ENCODE results near the gene CPLX1.
"Not testable (repeated sequence)": the region's sequence is repeated elsewhere in the genome, so short reads cannot be mapped to it uniquely, and the experiment has no call there.

Gene CPLX1

DNA sequence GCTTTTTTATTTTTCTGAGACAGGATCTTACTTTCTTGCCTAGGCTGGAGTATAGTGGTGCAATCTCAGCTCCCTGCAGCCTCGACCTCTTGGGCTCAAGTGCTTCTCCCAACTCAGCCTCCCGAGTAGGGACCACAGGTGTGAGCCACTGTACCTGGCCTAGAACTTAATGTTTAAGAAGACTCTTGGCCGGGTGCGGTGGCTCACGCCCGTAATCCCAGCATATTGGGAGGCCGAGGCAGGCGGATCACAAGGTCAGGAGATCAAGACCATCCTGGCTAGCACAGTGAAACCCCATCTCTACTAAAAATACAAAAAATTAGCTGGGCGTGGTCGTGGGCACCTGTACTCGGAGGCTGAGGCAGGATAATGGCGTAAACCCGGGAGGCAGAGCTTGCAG lies 72.7 kb downstream of the CPLX1 start:
- not testable (repeated sequence) for DNase-seq

DNA sequence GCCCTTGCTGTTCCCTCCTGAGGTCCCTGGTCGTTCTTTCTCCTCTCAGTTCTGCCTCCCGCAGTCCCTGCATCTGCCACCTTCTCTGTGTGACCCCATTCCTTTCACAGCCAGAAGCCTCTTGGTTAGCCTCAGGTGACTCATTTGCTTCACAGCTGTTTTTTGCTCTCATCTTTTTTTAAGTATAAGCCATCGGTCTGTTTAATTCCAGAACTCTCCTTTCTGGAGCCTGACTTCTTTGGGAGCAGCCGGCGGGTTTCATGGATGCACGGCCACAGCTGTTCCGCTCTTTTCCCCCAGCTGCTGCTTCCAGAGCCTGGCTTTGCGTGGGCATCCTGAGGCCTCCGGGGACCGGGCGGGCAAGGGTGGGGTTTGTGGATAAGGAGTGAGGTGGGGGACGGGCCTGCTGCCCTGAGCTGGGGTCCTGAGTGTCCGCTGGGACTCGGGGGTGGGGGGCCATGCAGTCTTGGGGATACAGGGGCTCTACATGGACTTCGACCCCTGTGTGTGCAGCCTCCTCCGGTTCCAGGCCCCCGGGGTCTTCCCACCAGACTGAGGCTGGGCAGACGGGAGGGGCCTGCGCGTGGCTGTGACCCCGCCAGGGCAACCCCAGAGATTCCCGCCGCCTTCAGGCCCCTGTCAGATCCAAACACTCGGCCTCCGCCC lies 73.6 kb downstream of the CPLX1 start:
- no peak for DNase-seq

DNA sequence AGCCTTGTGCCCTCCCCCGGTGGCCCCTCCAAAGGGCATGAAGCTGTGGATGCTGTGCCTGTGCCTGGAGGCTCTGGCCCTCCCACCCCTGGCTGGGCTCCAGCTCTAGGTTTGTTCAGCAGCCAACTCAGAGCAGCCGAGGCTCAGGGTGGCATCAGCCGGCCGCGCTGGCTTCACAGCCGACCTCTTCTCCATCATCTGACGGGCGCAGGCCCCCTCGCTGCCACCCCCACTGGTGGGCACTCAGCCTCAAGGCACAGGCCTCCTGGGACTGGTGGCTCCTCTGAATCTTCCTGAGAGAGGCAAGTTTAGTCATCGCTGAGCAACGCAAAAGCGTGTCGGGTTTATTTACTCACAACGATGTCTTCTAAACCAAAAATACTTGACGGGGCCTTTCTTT lies 74.3 kb downstream of the CPLX1 start:
- no peak for DNase-seq

- DNase-seq, result peak; percentile 23
These were observed 75.9 kb downstream of the CPLX1 start for GRCh38 chr4:749698-750666.

GRCh38 chr4:748461-748860 lies 77.5 kb downstream of the CPLX1 start:
- no peak for DNase-seq

GRCh38 chr4:747546-748170 lies 78.3 kb downstream of the CPLX1 start:
- no peak for DNase-seq

DNA sequence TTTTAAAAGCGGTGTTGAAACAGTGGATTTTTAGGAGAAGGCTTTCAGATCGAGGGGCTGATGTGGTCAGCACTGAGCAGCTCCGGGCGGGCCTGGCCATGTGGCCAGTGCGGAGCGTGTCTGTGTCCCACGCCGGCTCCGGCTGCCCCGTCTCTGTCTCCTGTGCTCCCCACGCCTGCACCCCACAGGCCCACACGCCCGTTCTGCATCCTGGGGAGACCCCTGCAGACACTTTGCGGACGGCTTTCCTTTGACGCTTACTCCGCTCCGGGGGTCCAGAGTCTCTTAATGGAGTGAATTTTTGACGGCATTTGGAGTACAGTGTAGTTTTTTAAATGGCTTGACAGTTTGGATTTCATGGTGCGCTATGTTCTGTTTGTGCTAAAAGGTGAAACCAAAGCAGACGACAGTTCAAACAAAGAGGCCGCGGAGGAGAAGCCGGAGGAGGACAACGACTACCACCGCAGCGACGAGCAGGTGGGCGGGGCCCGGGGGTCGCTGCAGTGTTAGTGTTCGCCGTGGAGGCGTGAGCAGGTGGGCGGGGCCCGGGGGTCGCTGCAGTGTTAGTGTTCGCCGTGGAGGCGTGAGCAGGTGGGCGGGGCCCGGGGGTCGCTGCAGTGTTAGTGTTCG lies 81.6 kb downstream of the CPLX1 start:
- no peak for DNase-seq

DNA sequence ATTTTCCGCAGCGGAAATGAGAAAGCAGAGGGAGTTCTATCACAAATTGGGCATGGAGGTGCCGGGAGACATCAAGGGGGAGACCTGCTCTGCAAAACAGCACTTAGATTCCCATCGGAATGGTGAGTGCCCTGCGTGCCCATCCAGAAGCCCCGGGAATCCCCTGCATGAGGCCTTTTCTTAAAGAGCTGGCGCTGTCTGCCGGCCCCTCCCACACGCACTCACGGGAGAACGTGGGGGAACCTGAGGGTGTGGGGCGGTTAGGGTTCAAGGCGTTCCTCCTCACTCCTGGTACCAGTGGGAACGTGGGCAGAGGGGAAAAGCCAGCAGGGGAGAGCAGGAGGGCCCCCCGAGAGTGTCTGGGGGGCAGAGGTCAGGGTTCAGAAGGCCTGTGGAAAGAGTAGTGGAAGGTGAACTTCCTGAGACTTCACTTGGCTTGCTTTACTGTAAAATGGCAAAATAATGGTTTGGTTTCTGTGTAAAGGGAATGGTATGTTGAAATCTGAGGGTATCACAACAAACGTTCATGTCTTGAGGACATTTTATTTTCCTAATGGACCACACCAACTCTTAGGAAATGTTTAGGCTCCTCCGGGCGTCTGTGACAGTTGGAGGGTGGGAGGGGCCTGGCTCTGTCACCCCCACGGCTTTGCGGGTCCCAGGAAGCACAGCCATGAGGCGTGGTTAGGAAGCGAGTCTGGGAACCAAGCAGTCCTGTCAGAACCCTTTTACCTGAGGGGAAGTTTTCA lies 82.3 kb downstream of the CPLX1 start:
- DNase-seq, result peak; percentile 31

GRCh38 chr4:742742-743311 lies 83.1 kb downstream of the CPLX1 start:
- DNase-seq, result peak; percentile 59

GRCh38 chr4:742096-742741 lies 83.7 kb downstream of the CPLX1 start:
- DNase-seq, result no peak

- DNase-seq, result no peak
These were observed 85.2 kb downstream of the CPLX1 start for GRCh38 chr4:740656-741282.

- DNase-seq, result no peak
These were observed 85.9 kb downstream of the CPLX1 start for GRCh38 chr4:740011-740410.

DNA sequence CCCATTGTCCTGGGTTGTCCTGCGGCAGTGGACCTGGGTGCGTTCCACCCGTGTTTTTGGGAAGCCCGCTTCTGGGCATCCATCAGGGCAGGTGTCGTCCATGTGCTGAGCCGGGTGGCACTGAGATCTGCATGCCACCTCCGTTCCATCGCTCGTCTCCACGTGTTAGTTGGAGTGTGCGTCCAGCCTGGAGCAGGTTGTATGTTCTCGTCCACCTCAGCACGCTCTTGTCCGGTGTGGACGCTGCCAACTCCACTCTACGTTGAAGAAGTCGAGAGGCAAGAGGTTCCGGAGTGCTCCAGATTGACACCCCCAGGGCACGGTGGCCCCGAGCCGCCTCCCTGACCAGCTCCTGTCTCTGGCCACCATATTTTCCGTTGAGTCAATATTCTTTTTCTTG lies 86.4 kb downstream of the CPLX1 start:
- no peak for DNase-seq

GRCh38 chr4:738781-739280 lies 87.1 kb downstream of the CPLX1 start:
- DNase-seq, result no peak

- not testable (repeated sequence) for DNase-seq
These were observed 89.4 kb downstream of the CPLX1 start for GRCh38 chr4:736561-736960.

GRCh38 chr4:735583-735982 lies 90.3 kb downstream of the CPLX1 start:
- DNase-seq, result no peak

Data from EL (cell line).